ENCODE data around the gene ESM1. TPM values are rescaled to one million over a fixed set of nuclear protein-coding genes. Genes with fewer than 3 reads are reported as not detected.

Gene ESM1, protein sequence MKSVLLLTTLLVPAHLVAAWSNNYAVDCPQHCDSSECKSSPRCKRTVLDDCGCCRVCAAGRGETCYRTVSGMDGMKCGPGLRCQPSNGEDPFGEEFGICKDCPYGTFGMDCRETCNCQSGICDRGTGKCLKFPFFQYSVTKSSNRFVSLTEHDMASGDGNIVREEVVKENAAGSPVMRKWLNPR
- not detected for total RNA-seq

GRCh38 chr5:54985301-54986268 is at the start of gene ESM1:
Gene ESM1, minus strand, starts transcription at chr5:54985593. Its CDS starts 76 bp downstream, at chr5:54985517.

Other genes with a start within 250 kb of the ESM1 start
- not detected for gene GZMK, start 38.7 kb upstream of the ESM1 start, total RNA-seq
- gene GZMA, start 117.1 kb upstream of the ESM1 start, total RNA-seq, result not detected
- 10 to 100 TPM; 47.5 to 67.3 TPM for gene GPX8, start 174.6 kb upstream of the ESM1 start, total RNA-seq
- gene CDC20B, start 187.6 kb upstream of the ESM1 start, total RNA-seq, result not detected
- 1 to 10 TPM in 1 of 2 donors, not detected in 1; 1.0 TPM for gene MCIDAS, start 241.7 kb upstream of the ESM1 start, total RNA-seq
- 1 to 10 TPM in 1 of 2 donors, not detected in 1; 1.4 TPM for gene CCNO, start 248.0 kb upstream of the ESM1 start, total RNA-seq